ENCODE data around the gene KIF5C. TPM values are rescaled to one million over a fixed set of nuclear protein-coding genes. Genes with fewer than 3 reads are reported as not detected.

KIF5C gene
- total RNA-seq, 1 experiment from 2014 or later, result 1.6 TPM

GRCh38 chr2:148880636-148881035 is 5.6 kb downstream of the KIF5C start:
- POLR2A ChIA-PET, result no interaction called here
- TF ChIP-seq POLR2AphosphoS5 (IDR thresholded peaks at IDR 0.05; ENCODE audit: low read depth, low read length) (no peak), REST (IDR thresholded peaks at IDR 0.05; ENCODE audit: insufficient read depth in 1 of 2, low read depth in 2 of 2, low read length in 1 of 2) (no peak), TCF7L2 (IDR thresholded peaks at IDR 0.05; ENCODE audit: low read depth, low read length) (no peak), SIN3A (IDR thresholded peaks at IDR 0.05; ENCODE audit: borderline replicate concordance, insufficient read depth, low read depth, low read length) (no peak), CTCF (IDR thresholded peaks at IDR 0.05) (no peak)
- BruUV-seq (replicated peaks), result no TSS peak
- H3K4me3 ChIP-seq (ENCODE audit: low read depth in 2 of 2, low read length in 2 of 2), result no peak overlapping the region
- no peaks in the 10 kb centered on the region for H3K36me3 ChIP-seq (ENCODE audit: control insufficient read depth, insufficient read depth, low read length)
- H3K9me3 ChIP-seq (ENCODE audit: control insufficient read depth, insufficient read depth, low read depth, low read length), result no peaks in the 10 kb centered on the region
- H3K27me3 ChIP-seq (ENCODE audit: control insufficient read depth, insufficient read depth, low read length), result peaks cover 15% of the 10 kb centered on the region
- peaks cover 5% of the 10 kb centered on the region; the same call in 1 of the 2 replicates for H3K4me1 ChIP-seq (ENCODE audit: control insufficient read depth, insufficient read depth, low read length)
- intact Hi-C loops (cut with micrococcal nuclease; ENCODE audit: unreplicated experiment), result no loop called here
- DNase-seq (ENCODE audit: low read depth, low spot score) (no peak), ATAC-seq (no peak)
- in situ Hi-C loops (cut with HindIII; ENCODE audit: low pct_unique_long_range_greater_than_20kb, low sequenced_read_pairs), result no loop called here
- CTCF ChIA-PET, result no interaction called here
- no peak overlapping the region for H3K27ac ChIP-seq (ENCODE audit: low read length)

GRCh38 chr2:148882051-148882450 is 7.0 kb downstream of the KIF5C start:
- TF ChIP-seq REST (IDR thresholded peaks at IDR 0.05; ENCODE audit: insufficient read depth in 1 of 2, low read depth in 2 of 2, low read length in 1 of 2) (no peak), SIN3A (IDR thresholded peaks at IDR 0.05; ENCODE audit: borderline replicate concordance, insufficient read depth, low read depth, low read length) (no peak), POLR2AphosphoS5 (IDR thresholded peaks at IDR 0.05; ENCODE audit: low read depth, low read length) (no peak), CTCF (IDR thresholded peaks at IDR 0.05) (no peak), TCF7L2 (IDR thresholded peaks at IDR 0.05; ENCODE audit: low read depth, low read length) (no peak)
- in situ Hi-C loops (cut with HindIII; ENCODE audit: low pct_unique_long_range_greater_than_20kb, low sequenced_read_pairs) (no loop called here), intact Hi-C loops (cut with micrococcal nuclease; ENCODE audit: unreplicated experiment) (no loop called here)
- Histone ChIP-seq H3K27ac (ENCODE audit: low read length) (no peak overlapping the region), H3K4me1 (ENCODE audit: control insufficient read depth, insufficient read depth, low read length) (peaks cover 4% of the 10 kb centered on the region; the same call in 1 of the 2 replicates), H3K27me3 (ENCODE audit: control insufficient read depth, insufficient read depth, low read length) (peaks cover 21% of the 10 kb centered on the region), H3K36me3 (ENCODE audit: control insufficient read depth, insufficient read depth, low read length) (no peaks in the 10 kb centered on the region), H3K4me3 (ENCODE audit: low read depth in 2 of 2, low read length in 2 of 2) (no peak overlapping the region), H3K9me3 (ENCODE audit: control insufficient read depth, insufficient read depth, low read depth, low read length) (no peaks in the 10 kb centered on the region)
- DNase-seq (ENCODE audit: low read depth, low spot score) (no peak), ATAC-seq (no peak)
- ChIA-PET CTCF (no interaction called here), POLR2A (no interaction called here)
- no TSS peak for BruUV-seq (replicated peaks)

Data from Panc1 (cell line).